Transverse colon (tissue), 4 donors: Measurements from ENCODE around the gene ORM2. TPM values are rescaled to one million over a fixed set of nuclear protein-coding genes. Genes with fewer than 3 reads are reported as not detected.

Experiments
- DNase-seq: peaks from one replicate; pipeline ENCODE4 v3.0.0-alpha.2; 2019
- H3K27ac ChIP-seq, 4 donors: fragments of 200-600 bp; sonication (generic); 2 replicates each; pipeline ENCODE4 v1.5.1; 2016 to 2018; ENCODE audit warnings: inconsistent platforms in 4 of 4
- H3K27me3 ChIP-seq: fragments of 200-600 bp; sonication (generic); 2 replicates; pipeline ENCODE4 v1.5.1; 2017; ENCODE audit warnings: inconsistent platforms
- H3K36me3 ChIP-seq, 4 donors: fragments of 200-600 bp; sonication (generic); 2 replicates each; pipeline ENCODE4 v1.5.1; 2017 to 2019; ENCODE audit warnings: inconsistent platforms in 4 of 4
- H3K4me1 ChIP-seq, 4 donors: fragments of 200-600 bp; sonication (generic); 2 replicates each; pipeline ENCODE4 v1.5.1; 2017 to 2020; ENCODE audit warnings: inconsistent platforms in 4 of 4
- H3K4me3 ChIP-seq, 4 donors: fragments of 200-600 bp; sonication (generic); 1 replicate in 1 of 4; 2 replicates in 3 of 4; pipeline versions ENCODE4 v1.5.1 to v1.6.1; 2017 to 2019; ENCODE audit warnings: inconsistent platforms in 4 of 4
- H3K9me3 ChIP-seq, 2 donors: fragments of 200-600 bp; sonication (generic); 2 replicates each; pipeline ENCODE4 v1.5.1; 2017 to 2019; ENCODE audit warnings: inconsistent platforms in 2 of 2
- EP300 ChIP-seq: sonication (generic); formaldehyde crosslinking; IDR thresholded peaks from one replicate; pipeline ENCODE4 v1.6.1; 2017; ENCODE audit warnings: antibody characterized with exemption, low read depth
- POLR2A ChIP-seq: fragments of 450-650 bp; IDR thresholded peaks from one replicate; pipeline ENCODE4 v1.6.1; 2016; ENCODE audit warnings: antibody characterized with exemption, mild to moderate bottlenecking, moderate library complexity
- POLR2AphosphoS5 ChIP-seq, 3 donors: sonication (generic); formaldehyde crosslinking; IDR thresholded peaks; one replicate each; pipeline ENCODE4 v1.6.1; 2016; ENCODE audit warnings: antibody characterized with exemption in 3 of 3
- WGBS, 2 donors: methylation state at CpG; one replicate each; pipeline ENCODE4 v1.1.5; 2018; ENCODE audit warnings: low coverage in 1 of 2; 5-methylcytosine and 5-hydroxymethylcytosine counted together
- in situ Hi-C, 4 donors: fragments of 200-750 bp; cut with MboI; loops; one replicate each; pipeline versions ENCODE4 v1.15.0 to v1.15.1; 2017; ENCODE audit warnings: low sequenced_read_pairs in 3 of 4, low pct_ligation_motif_present in 1 of 4, low pct_unique_long_range_greater_than_20kb in 1 of 4
- intact Hi-C: fragments of 100-400 bp; cut with DNase I; formaldehyde crosslinking; loops from one replicate; pipeline ENCODE4 v1.15.1; 2023; ENCODE audit warnings: low total_unique reads
- total RNA-seq, 4 donors: library from RNA; depleted of rRNA; stranded (reverse); fragments of >200 nt; gene quantifications; one replicate each; pipeline ENCODE4 v1.1.0, GENCODE V29; 2016
- TF ChIP-seq, protein P1 (sequence below), 5 experiments: fragments of 200-600 bp in 3 of 5; fragments of 450-650 bp in 2 of 5; sonication (generic) in 3 of 5; IDR thresholded peaks; 1 replicate in 2 of 5; 2 replicates in 3 of 5; pipeline ENCODE4 v1.5.1; 2016 to 2017; ENCODE audit warnings: antibody characterized with exemption in 5 of 5, inconsistent platforms in 3 of 5, mild to moderate bottlenecking in 2 of 5, moderate library complexity in 1 of 5

Gene ORM2
- total RNA-seq, 4 donors from 2014 or later, result not detected

DNA sequence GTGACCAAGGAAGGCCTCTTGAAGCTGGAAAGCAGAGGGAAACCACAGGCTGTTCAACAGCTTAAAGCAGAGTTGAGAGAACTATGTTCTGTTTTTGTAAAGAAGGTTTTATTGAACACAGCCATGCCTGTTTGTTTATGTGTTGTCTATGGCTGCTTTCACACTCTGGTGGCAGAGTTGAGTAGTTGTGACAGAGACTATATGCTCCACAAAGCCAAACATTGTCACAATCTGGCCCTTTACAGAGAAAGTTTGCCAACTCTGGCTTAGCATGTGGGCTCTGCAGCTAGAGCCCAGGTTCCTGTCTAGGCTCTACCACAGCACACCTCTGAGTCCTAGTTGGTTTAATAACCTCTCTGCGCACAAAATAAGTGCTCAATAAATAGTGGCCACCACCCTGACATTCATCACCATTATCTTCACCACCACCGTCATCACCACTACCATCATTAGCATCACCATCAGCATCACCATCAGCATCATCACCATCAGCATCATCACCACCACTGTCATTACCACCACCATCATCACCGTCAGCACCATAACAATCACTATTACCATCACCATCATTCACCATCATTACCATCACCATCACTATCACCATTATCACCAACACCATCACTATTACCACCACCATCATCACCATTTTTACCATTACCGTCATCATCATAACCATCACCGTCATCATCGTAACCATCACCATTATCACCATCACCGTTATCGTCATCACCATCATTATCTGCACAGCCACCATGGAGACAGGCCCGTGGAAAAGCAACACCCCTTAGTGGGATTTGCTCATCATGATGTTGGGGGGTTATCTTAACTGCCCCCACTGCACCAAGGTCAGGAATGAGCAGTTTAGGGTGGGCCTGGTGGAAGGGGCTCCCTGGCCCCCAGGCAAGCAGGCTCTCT, 39.8 kb downstream of the ORM2 start:
- DNase-seq, result no peak
- Histone ChIP-seq H3K4me3 (no peak overlapping the region), H3K36me3 (peaks cover 0 to 7% (median 0%) of the 10 kb centered on the region in 4 donors), H3K27me3 (no peaks in the 10 kb centered on the region), H3K27ac (peak overlapping the region in 1 of 4 donors; percentile 80), H3K4me1 (peaks cover 8 to 68% (median 19%) of the 10 kb centered on the region in 4 donors), H3K9me3 (no peaks in the 10 kb centered on the region)
- intact Hi-C loops, result no loop called here
- no peak for TF ChIP-seq POLR2AphosphoS5 (IDR thresholded peaks at IDR 0.05)
- TF ChIP-seq, protein P1, sequence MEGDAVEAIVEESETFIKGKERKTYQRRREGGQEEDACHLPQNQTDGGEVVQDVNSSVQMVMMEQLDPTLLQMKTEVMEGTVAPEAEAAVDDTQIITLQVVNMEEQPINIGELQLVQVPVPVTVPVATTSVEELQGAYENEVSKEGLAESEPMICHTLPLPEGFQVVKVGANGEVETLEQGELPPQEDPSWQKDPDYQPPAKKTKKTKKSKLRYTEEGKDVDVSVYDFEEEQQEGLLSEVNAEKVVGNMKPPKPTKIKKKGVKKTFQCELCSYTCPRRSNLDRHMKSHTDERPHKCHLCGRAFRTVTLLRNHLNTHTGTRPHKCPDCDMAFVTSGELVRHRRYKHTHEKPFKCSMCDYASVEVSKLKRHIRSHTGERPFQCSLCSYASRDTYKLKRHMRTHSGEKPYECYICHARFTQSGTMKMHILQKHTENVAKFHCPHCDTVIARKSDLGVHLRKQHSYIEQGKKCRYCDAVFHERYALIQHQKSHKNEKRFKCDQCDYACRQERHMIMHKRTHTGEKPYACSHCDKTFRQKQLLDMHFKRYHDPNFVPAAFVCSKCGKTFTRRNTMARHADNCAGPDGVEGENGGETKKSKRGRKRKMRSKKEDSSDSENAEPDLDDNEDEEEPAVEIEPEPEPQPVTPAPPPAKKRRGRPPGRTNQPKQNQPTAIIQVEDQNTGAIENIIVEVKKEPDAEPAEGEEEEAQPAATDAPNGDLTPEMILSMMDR (IDR thresholded peaks at IDR 0.05), result no peak
- no peak for TF ChIP-seq EP300
- no peak for TF ChIP-seq POLR2A
- WGBS, 2 donors, result 82 to 95% methylated on average over 9 of the region's 9 CpGs
- in situ Hi-C loops, result no loop called here

DNA sequence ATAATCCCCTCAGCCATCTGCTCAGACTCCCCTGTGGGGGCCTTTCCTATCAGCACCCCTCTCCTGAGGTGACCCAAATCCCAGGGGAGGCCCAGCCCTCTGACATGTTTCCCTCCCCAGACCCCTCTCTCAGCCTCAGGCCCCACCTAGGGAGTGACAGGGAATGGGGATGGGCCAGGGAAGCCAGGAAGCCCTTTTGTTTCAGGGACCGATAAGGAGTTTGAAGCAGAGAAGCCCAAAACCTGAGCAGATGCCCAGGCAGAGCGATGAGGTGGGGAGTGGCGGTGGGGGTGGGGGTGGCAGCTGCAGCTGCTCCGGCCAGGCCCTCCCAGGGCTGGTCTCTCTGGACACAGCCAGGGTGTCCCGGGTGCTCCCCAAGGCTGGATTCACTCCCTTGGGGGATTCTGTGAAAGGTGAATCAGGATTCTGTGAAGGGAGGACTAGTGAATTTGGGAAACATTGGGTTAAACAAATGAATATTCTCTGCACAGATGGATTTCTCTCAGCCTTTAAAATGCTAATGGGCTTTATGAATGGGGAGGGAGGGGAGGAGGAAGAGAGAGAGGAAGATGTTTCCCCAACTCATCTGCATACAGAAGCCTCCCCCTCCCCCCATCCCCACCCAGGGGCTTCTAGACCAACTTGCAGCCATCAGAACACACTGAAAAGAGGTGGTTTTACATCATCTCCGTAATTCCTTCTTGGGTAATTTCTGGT, 40.7 kb downstream of the ORM2 start:
- no peak for TF ChIP-seq POLR2A
- TF ChIP-seq, protein P1 (IDR thresholded peaks at IDR 0.05), result no peak
- TF ChIP-seq EP300, result no peak
- TF ChIP-seq POLR2AphosphoS5 (IDR thresholded peaks at IDR 0.05), result no peak
- H3K27me3 ChIP-seq, result no peaks in the 10 kb centered on the region
- intact Hi-C loops, result no loop called here
- in situ Hi-C loops, result no loop called here
- H3K4me1 ChIP-seq, result peaks cover 5 to 62% (median 19%) of the 10 kb centered on the region in 4 donors
- peak overlapping the region; percentile 60 to 80 (median 76) for H3K27ac ChIP-seq
- WGBS, 2 donors, result 81 to 83% methylated on average over 1 to 6 of the region's 6 CpGs
- no peaks in the 10 kb centered on the region for H3K36me3 ChIP-seq
- H3K9me3 ChIP-seq, result no peaks in the 10 kb centered on the region
- H3K4me3 ChIP-seq, result no peak overlapping the region
- DNase-seq, result no peak

DNA sequence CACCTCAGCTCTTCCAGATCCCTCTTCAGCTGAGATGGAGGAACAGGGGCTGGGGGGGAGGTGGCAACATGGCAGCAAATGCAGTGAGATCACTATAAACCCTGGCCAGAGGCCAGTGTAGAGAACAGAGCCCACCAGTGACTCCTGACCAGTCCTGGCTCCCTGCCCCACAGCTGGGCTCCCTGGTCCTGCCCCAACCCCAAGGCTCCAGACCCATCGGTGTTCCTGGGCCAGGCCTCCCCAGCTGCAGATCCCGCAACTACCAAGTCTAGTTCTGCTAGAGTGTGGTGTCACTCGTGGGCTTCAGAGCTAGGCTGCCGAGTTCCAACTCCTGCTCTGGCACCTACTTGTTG, 41.3 kb downstream of the ORM2 start:
- intact Hi-C loops, result no loop called here
- H3K27me3 ChIP-seq, result no peaks in the 10 kb centered on the region
- H3K4me3 ChIP-seq, result no peak overlapping the region
- TF ChIP-seq POLR2A, result no peak
- no peak for TF ChIP-seq POLR2AphosphoS5 (IDR thresholded peaks at IDR 0.05)
- TF ChIP-seq, protein P1 (IDR thresholded peaks at IDR 0.05), result no peak
- no peak for TF ChIP-seq EP300
- H3K9me3 ChIP-seq, result no peaks in the 10 kb centered on the region
- no peak for DNase-seq
- no peaks in the 10 kb centered on the region for H3K36me3 ChIP-seq
- peak overlapping the region; percentile 60 to 80 (median 76) for H3K27ac ChIP-seq
- H3K4me1 ChIP-seq, result peaks cover 5 to 58% (median 18%) of the 10 kb centered on the region in 4 donors
- in situ Hi-C loops, result no loop called here
- WGBS, 2 donors, result 85% methylated on average over 4 of the region's 4 CpGs; no CpG with 5 or more reads in 1 of the 2 donors

DNA sequence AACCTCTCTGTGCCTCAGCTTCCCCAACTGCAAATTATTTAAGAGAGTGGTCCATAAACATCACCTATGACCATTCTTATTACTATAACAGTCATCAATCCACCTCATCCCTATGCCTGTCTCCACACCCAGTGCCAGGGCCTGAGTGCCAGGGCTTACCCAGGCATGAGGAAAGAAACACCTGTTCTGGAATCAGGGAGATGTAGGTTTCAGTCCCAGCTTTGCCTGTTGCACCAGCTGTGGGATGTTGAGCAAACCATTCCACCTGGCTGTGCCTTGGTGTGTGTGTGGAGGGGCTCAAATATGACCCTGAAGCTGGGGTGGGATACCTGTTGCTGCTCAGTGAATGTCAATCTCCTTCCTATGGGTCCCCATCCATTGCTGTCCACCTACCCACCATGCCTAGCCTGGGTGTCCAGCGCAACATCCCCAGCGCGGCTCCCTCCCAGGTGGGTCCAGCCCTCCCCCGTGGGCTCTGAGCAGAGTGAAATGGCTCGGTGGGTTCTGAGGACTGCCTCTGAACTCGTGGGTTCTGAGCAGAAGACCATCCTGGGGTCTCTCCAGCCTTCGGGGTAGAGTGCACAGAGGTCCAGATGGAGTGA, 41.8 kb downstream of the ORM2 start:
- peak overlapping the region; percentile 60 to 80 (median 76) for H3K27ac ChIP-seq
- peaks cover 5 to 53% (median 13%) of the 10 kb centered on the region in 4 donors for H3K4me1 ChIP-seq
- H3K27me3 ChIP-seq, result no peaks in the 10 kb centered on the region
- no peak for DNase-seq
- peaks cover 0 to 2% (median 0%) of the 10 kb centered on the region in 4 donors for H3K36me3 ChIP-seq
- 89% methylated on average over 7 of the region's 7 CpGs; no CpG with 5 or more reads in 1 of the 2 donors for WGBS, 2 donors
- intact Hi-C loops, result no loop called here
- H3K9me3 ChIP-seq, result no peaks in the 10 kb centered on the region
- TF ChIP-seq POLR2AphosphoS5 (IDR thresholded peaks at IDR 0.05), result no peak
- no peak for TF ChIP-seq POLR2A
- TF ChIP-seq EP300, result no peak
- TF ChIP-seq, protein P1 (IDR thresholded peaks at IDR 0.05), result no peak
- no peak overlapping the region for H3K4me3 ChIP-seq
- in situ Hi-C loops, result no loop called here
